Smooth muscle cell (in vitro differentiated cells): ENCODE measurements around the gene DTX1. TPM values are rescaled to one million over a fixed set of nuclear protein-coding genes. Genes with fewer than 3 reads are reported as not detected.

Source experiments
- DNase-seq: peaks from one replicate; lab custom pipeline; 2025; ENCODE audit not compliant: unreplicated experiment; lab: John Stamatoyannopoulos, UW
- H2AFZ ChIP-seq: fragments of 200-600 bp; sonication (generic); 2 replicates; pipeline ENCODE4 v1.6.0; 2016; ENCODE audit warnings: antibody characterized with exemption, low read depth, mild to moderate bottlenecking
- H3F3A ChIP-seq: fragments of 200-600 bp; sonication (generic); 2 replicates; pipeline ENCODE4 v1.6.0; 2017; ENCODE audit warnings: antibody characterized with exemption, low read depth
- H3K27ac ChIP-seq: fragments of 200-600 bp; sonication (generic); 2 replicates; pipeline ENCODE4 v1.5.1; 2016; ENCODE audit warnings: low read depth, mild to moderate bottlenecking
- H3K27me3 ChIP-seq: fragments of 200-600 bp; sonication (generic); 2 replicates; pipeline ENCODE4 v1.6.1; 2016; ENCODE audit warnings: low read depth, mild to moderate bottlenecking
- H3K36me3 ChIP-seq: fragments of 200-600 bp; sonication (generic); 2 replicates; pipeline ENCODE4 v1.5.1; 2016; ENCODE audit warnings: low read depth
- H3K4me1 ChIP-seq: fragments of 200-600 bp; sonication (generic); 2 replicates; pipeline ENCODE4 v1.5.1; 2016; ENCODE audit warnings: low read depth
- H3K4me2 ChIP-seq: fragments of 200-600 bp; sonication (generic); 2 replicates; pipeline ENCODE4 v1.6.0; 2016; ENCODE audit warnings: mild to moderate bottlenecking
- H3K4me3 ChIP-seq: fragments of 200-600 bp; sonication (generic); 2 replicates; pipeline ENCODE4 v1.5.1; 2016; ENCODE audit warnings: mild to moderate bottlenecking
- H3K79me2 ChIP-seq: fragments of 200-600 bp; sonication (generic); 2 replicates; pipeline ENCODE4 v1.6.0; 2016; ENCODE audit warnings: low read depth, mild to moderate bottlenecking
- H3K9ac ChIP-seq: fragments of 200-600 bp; sonication (generic); 2 replicates; pipeline ENCODE4 v1.6.0; 2016; ENCODE audit warnings: low read depth
- H3K9me3 ChIP-seq: fragments of 200-600 bp; sonication (generic); replicated peaks from 2 replicates; pipeline ENCODE4 v1.5.1; 2016; ENCODE audit warnings: low read depth
- H4K20me1 ChIP-seq: fragments of 200-600 bp; sonication (generic); 2 replicates; pipeline ENCODE4 v1.6.0; 2016; ENCODE audit warnings: low read depth
- CTCF ChIP-seq: fragments of 200-600 bp; sonication (generic); IDR thresholded peaks from 2 replicates; pipeline ENCODE4 v1.5.1; 2017; ENCODE audit warnings: borderline replicate concordance, mild to moderate bottlenecking, antibody characterized with exemption; ENCODE audit not compliant: insufficient read depth, poor library complexity, severe bottlenecking
- WGBS: methylation state at CpG from one replicate; pipeline ENCODE4 v1.1.7; 2016; ENCODE audit warnings: low lambda C conversion rate; 5-methylcytosine and 5-hydroxymethylcytosine counted together
- polyA plus RNA-seq: library from polyadenylated mRNA; unstranded; fragments of >200 nt; fragmentation: Nextera tagmentation; extraction: Ambion mirVana; gene quantifications from 2 replicates; pipeline ENCODE4 v1.2.1, GENCODE V29; 2016
- total RNA-seq: library from RNA; depleted of rRNA; stranded (reverse); fragments of >200 nt; gene quantifications from 2 replicates; pipeline ENCODE4 v1.2.3, GENCODE V29; 2014

Gene DTX1
- total and polyA plus RNA-seq, 2 experiments from 2014 or later: 0.09 to 1.1 TPM

- TF ChIP-seq CTCF: no peak
- H3K4me2 ChIP-seq: no peak overlapping the region
- WGBS: 91% methylated on average over 9 of the region's 9 CpGs
- H4K20me1 ChIP-seq: no peaks in the 10 kb centered on the region
- H2AFZ ChIP-seq: no peak overlapping the region
- H3K4me1 ChIP-seq: no peaks in the 10 kb centered on the region
- H3K9ac ChIP-seq: no peak overlapping the region
- H3K27me3 ChIP-seq: peaks cover 20% of the 10 kb centered on the region
- no peak for DNase-seq
- H3K9me3 ChIP-seq: no peaks in the 10 kb centered on the region
- no peak overlapping the region for H3K4me3 ChIP-seq
- no peaks in the 10 kb centered on the region for H3K79me2 ChIP-seq
- H3K27ac ChIP-seq: no peak overlapping the region
- no peaks in the 10 kb centered on the region for H3K36me3 ChIP-seq
- no peaks in the 10 kb centered on the region for H3F3A ChIP-seq
Measured at GRCh38 chr12:113014565-113014964, 42.0 kb upstream of the DTX1 start.

GRCh38 chr12:113016796-113017195 lies 39.7 kb upstream of the DTX1 start:
- 90% methylated on average over 5 of the region's 5 CpGs for WGBS
- Histone ChIP-seq H3K27me3 (peaks cover 27% of the 10 kb centered on the region), H3K36me3 (no peaks in the 10 kb centered on the region), H3K9me3 (no peaks in the 10 kb centered on the region), H4K20me1 (no peaks in the 10 kb centered on the region), H3F3A (no peaks in the 10 kb centered on the region), H3K4me3 (no peak overlapping the region), H2AFZ (no peak overlapping the region), H3K4me1 (no peaks in the 10 kb centered on the region), H3K27ac (no peak overlapping the region), H3K79me2 (no peaks in the 10 kb centered on the region), H3K4me2 (no peak overlapping the region), H3K9ac (no peak overlapping the region)
- DNase-seq: no peak
- no peak for TF ChIP-seq CTCF

- WGBS: 63% methylated on average over 4 of the region's 4 CpGs
Measured at GRCh38 chr12:113019025-113019424, 37.5 kb upstream of the DTX1 start.

More at GRCh38 chr12:113019025-113019424, 37.5 kb upstream of the DTX1 start:
- no peaks in the 10 kb centered on the region for H3K9me3 ChIP-seq
- H3K79me2 ChIP-seq: no peaks in the 10 kb centered on the region
- no peak for TF ChIP-seq CTCF
- H3K27ac ChIP-seq: no peak overlapping the region
- no peak overlapping the region for H2AFZ ChIP-seq
- no peak overlapping the region for H3K9ac ChIP-seq
- peaks cover 27% of the 10 kb centered on the region for H3K27me3 ChIP-seq
- no peaks in the 10 kb centered on the region for H3K4me1 ChIP-seq
- H3K4me2 ChIP-seq: no peak overlapping the region
- H3K36me3 ChIP-seq: no peaks in the 10 kb centered on the region
- no peak overlapping the region for H3K4me3 ChIP-seq
- no peaks in the 10 kb centered on the region for H4K20me1 ChIP-seq
- no peaks in the 10 kb centered on the region for H3F3A ChIP-seq
- DNase-seq: no peak
